T-cell (primary cell): Measurements from ENCODE around the gene TAAR6. TPM values are rescaled to one million over a fixed set of nuclear protein-coding genes. Genes with fewer than 3 reads are reported as not detected.

Source experiments
- ATAC-seq, 4 experiments: fragments of 200-7000 bp in 3 of 4; fragments of 150-1000 bp in 1 of 4; cut with Tn5 transposase; replicated peaks in 1 of 4; 1 replicate in 3 of 4; 2 replicates in 1 of 4; pipeline ENCODE4 v1.10.0; 2021; ENCODE audit warnings: moderate library complexity in 3 of 4, mild to moderate bottlenecking in 2 of 4, moderate number of reproducible peaks in 1 of 4
- CTCF ChIA-PET, 2 donors: fragments of 300-600 bp; sonication (Branson Sonifier 250); formaldehyde crosslinking; loops; one replicate each; lab custom pipeline; 2022; ENCODE audit warnings: antibody characterized with exemption in 2 of 2; lab: Charles Lee
- POLR2A ChIA-PET, 2 donors: fragments of 300-600 bp; sonication (Branson Sonifier 250); formaldehyde crosslinking; loops; one replicate each; lab custom pipeline; 2022; ENCODE audit warnings: antibody characterized with exemption in 2 of 2; lab: Charles Lee
- DNase-seq, 35 experiments: peaks; one replicate each; pipeline versions ENCODE4 v3.0.0 to v3.0.0-alpha.2; 2013 to 2023
- H3K27ac ChIP-seq: one replicate; pipeline ENCODE4 v1.5.1; 2013; ENCODE audit warnings: low read length
- H3K27me3 ChIP-seq, 2 experiments: replicated peaks in 1 of 2; 1 replicate in 1 of 2; 2 replicates in 1 of 2; pipeline versions ENCODE4 v1.6.1 to v1.7.0; 2013; ENCODE audit warnings: low read length in 1 of 2, mixed read lengths in 1 of 2; ENCODE audit not compliant: control insufficient read depth in 2 of 2, insufficient read depth in 2 of 2; ENCODE audit errors: extremely low read depth in 1 of 2
- H3K36me3 ChIP-seq, 2 donors: 1 replicate in 1 of 2; 2 replicates in 1 of 2; pipeline versions ENCODE4 v1.6.1 to v1.7.0; 2013; ENCODE audit warnings: low read length in 1 of 2; ENCODE audit not compliant: control insufficient read depth in 2 of 2, insufficient read depth in 1 of 2; ENCODE audit errors: extremely low read depth in 1 of 2
- H3K4me1 ChIP-seq, 2 experiments: 1 replicate in 1 of 2; 2 replicates in 1 of 2; pipeline versions ENCODE4 v1.6.1 to v1.7.0; 2013; ENCODE audit warnings: low read length in 2 of 2, mixed read lengths in 1 of 2; ENCODE audit not compliant: insufficient read depth in 2 of 2, control insufficient read depth in 1 of 2; ENCODE audit errors: extremely low read depth in 1 of 2
- H3K4me3 ChIP-seq, 2 donors: 1 replicate in 1 of 2; 2 replicates in 1 of 2; pipeline versions ENCODE4 v1.5.1 to v1.7.0; 2013; ENCODE audit warnings: mild to moderate bottlenecking in 2 of 2, low read length in 1 of 2, moderate library complexity in 1 of 2; ENCODE audit not compliant: control insufficient read depth in 1 of 2; ENCODE audit errors: extremely low read depth in 1 of 2
- H3K9me3 ChIP-seq: 2 replicates; pipeline ENCODE4 v1.7.0; 2013
- H3K27ac Mint-ChIP-seq, 2 donors: one replicate each; pipeline ENCODE4 v1.8.0; 2020 to 2021; ENCODE audit warnings: mild to moderate bottlenecking in 2 of 2, mixed read lengths in 2 of 2
- H3K27me3 Mint-ChIP-seq, 2 donors: one replicate each; pipeline ENCODE4 v1.8.0; 2021 to 2022; ENCODE audit warnings: mixed read lengths in 2 of 2
- H3K36me3 Mint-ChIP-seq: one replicate; pipeline ENCODE4 v1.8.0; 2021; ENCODE audit warnings: mixed read lengths
- H3K4me1 Mint-ChIP-seq, 3 donors: one replicate each; pipeline ENCODE4 v1.8.0; 2020 to 2022; ENCODE audit warnings: mixed read lengths in 3 of 3, mild to moderate bottlenecking in 1 of 3
- H3K4me3 Mint-ChIP-seq, 3 donors: one replicate each; pipeline ENCODE4 v1.8.0; 2020 to 2022; ENCODE audit warnings: mild to moderate bottlenecking in 3 of 3, mixed read lengths in 3 of 3, moderate library complexity in 3 of 3
- H3K9me3 Mint-ChIP-seq, 3 donors: one replicate each; pipeline ENCODE4 v1.8.0; 2020 to 2022; ENCODE audit warnings: mixed read lengths in 3 of 3
- WGBS: methylation state at CpG from one replicate; pipeline ENCODE4 v1.1.5; 2013; ENCODE audit warnings: missing lambda C conversion rate; ENCODE audit not compliant: insufficient coverage; 5-methylcytosine and 5-hydroxymethylcytosine counted together
- total RNA-seq, 35 experiments: library from RNA in 6 of 35; stranded (reverse) in 6 of 35; fragments of 120-200 nt in 1 of 35; gene quantifications; one replicate each; pipeline versions ENCODE4 v1.2.1 to v1.2.4 and lab custom pipeline; 2013 to 2026

The TAAR6 gene
- total RNA-seq, 5 donors from 2014 or later (not counting 1 experiment from before 2014, with no cell fraction given): not detected

DNA sequence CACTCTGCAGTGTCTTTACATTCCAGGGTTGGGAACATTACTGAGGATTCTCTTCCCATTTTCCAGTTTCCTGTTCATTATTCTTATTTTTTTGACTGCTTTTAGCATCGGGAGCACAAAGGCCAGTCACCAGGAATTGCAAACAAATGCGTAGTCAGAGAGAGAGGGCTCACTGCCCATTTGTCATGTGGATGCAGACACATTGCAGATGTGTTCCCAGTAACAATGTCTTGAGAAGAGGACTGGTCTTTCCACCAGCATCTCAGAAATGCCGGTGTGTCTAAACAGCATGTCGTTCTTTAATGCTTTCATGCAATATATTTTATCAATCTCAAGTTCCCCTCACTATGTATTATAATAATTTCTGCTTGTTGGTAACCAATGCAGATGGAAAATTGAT, 952 bp upstream of the TAAR6 start:
- Histone ChIP-seq H3K27me3 (peaks cover 2 to 4% of the 10 kb centered on the region in 2 experiments), H3K27ac (no peak overlapping the region), H3K4me1 (no peaks in the 10 kb centered on the region), H3K4me3 (no peak overlapping the region), H3K9me3 (no peaks in the 10 kb centered on the region), H3K36me3 (no peaks in the 10 kb centered on the region)
- CTCF ChIA-PET: no interaction called here
- no peaks in the 10 kb centered on the region for H3K36me3 Mint-ChIP-seq
- ATAC-seq (no peak), DNase-seq (no peak)
- no peak overlapping the region for H3K27ac Mint-ChIP-seq
- no peak overlapping the region for H3K4me3 Mint-ChIP-seq
- WGBS: 88% methylated on average over 2 of the region's 4 CpGs
- no peaks in the 10 kb centered on the region for H3K9me3 Mint-ChIP-seq
- H3K27me3 Mint-ChIP-seq: peaks cover 20 to 25% of the 10 kb centered on the region in 2 donors
- no peaks in the 10 kb centered on the region for H3K4me1 Mint-ChIP-seq
- POLR2A ChIA-PET: no interaction called here

DNA sequence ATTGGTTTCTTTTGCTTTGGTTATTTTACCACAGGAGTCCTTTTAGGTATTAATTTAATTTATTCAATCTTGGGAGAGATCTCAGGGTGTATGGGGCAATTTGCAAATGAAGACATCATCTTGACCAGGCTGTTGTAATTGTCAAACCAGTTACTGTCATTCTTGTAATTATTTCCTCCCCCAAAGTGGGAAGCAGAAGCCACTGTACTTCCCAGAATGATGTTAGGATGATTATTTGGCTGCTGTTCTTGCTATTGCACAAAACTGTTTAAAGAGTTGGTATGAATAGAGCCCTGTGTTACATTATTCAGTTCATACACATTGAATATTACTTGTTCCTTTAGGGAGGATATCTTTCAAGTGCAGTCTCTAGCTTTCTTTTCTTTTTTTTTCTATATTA, 1.7 kb downstream of the TAAR6 start:
- no peak for ATAC-seq

DNA sequence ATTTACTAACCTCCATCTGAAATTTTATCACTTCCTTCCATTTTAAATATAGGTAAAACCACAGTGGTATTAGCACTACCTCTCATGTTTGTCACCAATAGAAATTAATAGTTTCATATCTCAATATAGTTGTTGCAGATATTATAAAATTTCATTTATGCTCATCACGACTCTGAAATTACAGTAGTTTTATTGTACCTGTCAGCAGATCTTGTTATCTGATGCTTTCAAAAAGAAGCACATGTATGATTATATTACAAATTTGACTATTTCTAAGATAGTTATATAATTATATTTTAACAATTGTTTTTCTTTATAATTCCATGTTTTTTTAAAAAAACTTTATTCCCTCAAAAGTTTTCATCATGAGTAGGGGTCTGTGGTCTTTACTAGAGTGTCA, 14.6 kb downstream of the TAAR6 start:
- ChIA-PET CTCF (no interaction called here), POLR2A (no interaction called here)
- Histone ChIP-seq H3K27me3 (no peaks in the 10 kb centered on the region), H3K36me3 (no peaks in the 10 kb centered on the region), H3K9me3 (no peaks in the 10 kb centered on the region), H3K4me3 (no peak overlapping the region), H3K27ac (no peak overlapping the region), H3K4me1 (no peaks in the 10 kb centered on the region)
- peaks cover 0 to 3% (median 0%) of the 10 kb centered on the region in 3 donors for H3K9me3 Mint-ChIP-seq
- H3K4me3 Mint-ChIP-seq: no peak overlapping the region
- no peak overlapping the region for H3K27ac Mint-ChIP-seq
- no peaks in the 10 kb centered on the region for H3K4me1 Mint-ChIP-seq
- H3K36me3 Mint-ChIP-seq: no peaks in the 10 kb centered on the region
- no CpG with 5 or more reads among the region's 1 CpG for WGBS
- DNase-seq (no peak), ATAC-seq (no peak)
- peaks cover 13 to 25% of the 10 kb centered on the region in 2 donors for H3K27me3 Mint-ChIP-seq

More for the DNA sequence above, 1.7 kb downstream of the TAAR6 start:
- Mint-ChIP-seq H3K36me3 (no peaks in the 10 kb centered on the region), H3K9me3 (no peaks in the 10 kb centered on the region), H3K4me3 (no peak overlapping the region), H3K27me3 (peaks cover 19% of the 10 kb centered on the region in 2 donors), H3K4me1 (no peaks in the 10 kb centered on the region), H3K27ac (no peak overlapping the region)
- no peaks in the 10 kb centered on the region for H3K4me1 ChIP-seq
- no peaks in the 10 kb centered on the region for H3K9me3 ChIP-seq
- H3K27me3 ChIP-seq: peaks cover 2 to 4% of the 10 kb centered on the region in 2 experiments
- no peak for DNase-seq
- H3K36me3 ChIP-seq: no peaks in the 10 kb centered on the region
- H3K4me3 ChIP-seq: no peak overlapping the region
- no peak overlapping the region for H3K27ac ChIP-seq
- POLR2A ChIA-PET: interaction anchor here in 1 of 2 donors (0.6 kb wide), 1 partner anchor 12 kb away, joined by 3 read pairs; no protein-coding TSS in a partner anchor
- CTCF ChIA-PET: no interaction called here

DNA sequence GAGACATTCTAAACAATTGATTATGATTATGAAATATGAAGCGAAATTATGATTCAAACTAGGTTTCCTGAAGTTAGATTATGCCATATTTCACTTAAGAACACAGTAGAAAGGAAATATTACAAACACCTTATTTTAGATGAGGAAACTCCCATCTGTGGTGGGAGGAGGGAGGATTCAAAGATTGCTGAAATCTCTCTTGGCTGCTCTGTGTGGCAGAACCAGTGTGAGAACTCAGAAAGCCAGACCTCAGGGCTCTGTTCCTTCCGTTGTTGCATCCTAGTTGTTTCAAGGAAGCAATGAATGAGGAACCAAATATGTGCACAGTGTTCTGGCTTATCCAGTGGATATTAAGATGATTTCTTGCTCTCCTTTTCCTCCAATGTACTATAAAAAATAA, 17.3 kb downstream of the TAAR6 start:
- Histone ChIP-seq H3K4me1 (no peaks in the 10 kb centered on the region), H3K27me3 (no peaks in the 10 kb centered on the region), H3K9me3 (no peaks in the 10 kb centered on the region), H3K36me3 (no peaks in the 10 kb centered on the region), H3K27ac (no peak overlapping the region), H3K4me3 (no peak overlapping the region)
- DNase-seq (no peak), ATAC-seq (no peak)
- Mint-ChIP-seq H3K4me1 (no peaks in the 10 kb centered on the region), H3K36me3 (no peaks in the 10 kb centered on the region), H3K9me3 (no peaks in the 10 kb centered on the region), H3K27ac (no peak overlapping the region), H3K4me3 (no peak overlapping the region), H3K27me3 (peaks cover 14 to 26% of the 10 kb centered on the region in 2 donors)
- WGBS: no CpG with 5 or more reads among the region's 2 CpGs
- ChIA-PET POLR2A (no interaction called here), CTCF (no interaction called here)

DNA sequence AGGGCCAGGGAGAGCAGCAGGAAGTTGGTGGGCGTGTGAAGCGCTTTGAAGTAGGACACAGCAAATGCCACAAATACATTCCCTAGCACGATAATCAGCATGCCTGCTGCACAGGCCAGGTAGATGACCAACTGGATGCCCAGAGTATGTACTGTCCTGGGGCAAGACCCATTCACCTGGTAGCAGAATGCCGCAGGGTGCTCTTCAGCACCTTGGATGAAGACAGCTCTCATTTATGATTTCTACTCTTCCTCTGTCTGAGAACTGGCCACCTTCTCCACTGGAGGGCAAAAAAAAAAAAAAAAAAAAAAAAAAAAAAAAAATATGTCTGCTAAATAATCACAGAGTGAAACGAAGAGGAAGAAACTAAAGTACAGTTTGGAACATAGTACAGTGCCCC, 19.3 kb downstream of the TAAR6 start, which contains the start of gene TAAR5:
Gene TAAR5, minus strand, starts transcription at position 288 of the 400 bp plus-strand sequence. Its CDS starts 55 bp downstream, at position 233.
- Mint-ChIP-seq H3K36me3 (no peaks in the 10 kb centered on the region), H3K9me3 (no peaks in the 10 kb centered on the region), H3K27ac (no peak within 1 kb of the TSS), H3K4me1 (no peaks in the 10 kb centered on the region), H3K4me3 (no peak within 1 kb of the TSS), H3K27me3 (peaks cover 16 to 26% of the 10 kb centered on the region in 2 donors)
- ChIA-PET POLR2A (no interaction called here), CTCF (interaction anchor here in 1 of 2 donors (0.6 kb wide), 1 partner anchor 27 kb away, joined by 3 read pairs; no protein-coding TSS in a partner anchor)
- peak in 1 of 4 experiments; percentile 27 for ATAC-seq
- Histone ChIP-seq H3K4me3 (no peak within 1 kb of the TSS), H3K27me3 (no peaks in the 10 kb centered on the region), H3K9me3 (no peaks in the 10 kb centered on the region), H3K4me1 (no peaks in the 10 kb centered on the region), H3K36me3 (no peaks in the 10 kb centered on the region), H3K27ac (no peak within 1 kb of the TSS)
- 100% methylated on average over 2 of the region's 5 CpGs for WGBS
- DNase-seq: no peak

DNA sequence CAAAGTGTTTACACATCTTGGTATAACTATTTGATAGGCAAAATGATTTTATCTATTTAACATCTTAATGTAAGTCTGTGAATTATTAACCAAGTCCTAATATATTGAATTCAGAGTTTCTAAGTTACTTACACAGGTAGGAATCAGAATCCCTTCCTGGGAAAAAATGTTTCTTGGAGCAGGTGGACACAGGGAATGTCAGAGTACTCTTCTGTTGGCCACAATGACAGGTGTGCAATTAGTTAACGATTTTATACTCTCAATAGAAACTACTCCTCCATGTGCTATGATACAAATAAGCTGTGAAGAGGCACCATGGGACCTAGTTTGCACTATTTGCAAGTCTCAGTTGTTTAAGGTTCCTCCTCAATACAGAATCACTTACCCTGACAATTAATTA, 20.2 kb downstream of the TAAR6 start:
- Histone ChIP-seq H3K36me3 (no peaks in the 10 kb centered on the region), H3K4me1 (no peaks in the 10 kb centered on the region), H3K9me3 (no peaks in the 10 kb centered on the region), H3K4me3 (no peak overlapping the region), H3K27ac (no peak overlapping the region), H3K27me3 (no peaks in the 10 kb centered on the region)
- Mint-ChIP-seq H3K9me3 (no peaks in the 10 kb centered on the region), H3K36me3 (no peaks in the 10 kb centered on the region), H3K27me3 (peaks cover 16 to 25% of the 10 kb centered on the region in 2 donors), H3K27ac (no peak overlapping the region), H3K4me3 (no peak overlapping the region), H3K4me1 (no peaks in the 10 kb centered on the region)
- ATAC-seq (no peak), DNase-seq (no peak)
- POLR2A ChIA-PET: no interaction called here
- CTCF ChIA-PET: interaction anchor here in 1 of 2 donors (0.6 kb wide), 1 partner anchor 26 kb away, joined by 3 read pairs; no protein-coding TSS in a partner anchor
- no CpG with 5 or more reads among the region's 1 CpG for WGBS
